Naive thymus-derived CD8-positive, alpha-beta T cell (primary cell): ENCODE measurements around the gene SLC35A5. TPM values are rescaled to one million over a fixed set of nuclear protein-coding genes. Genes with fewer than 3 reads are reported as not detected.
A peak's percentile ranks its signal among the peaks of the same experiment; 100 is the strongest.
"Not testable (repeated sequence)": the region's sequence is repeated elsewhere in the genome, so short reads cannot be mapped to it uniquely, and the experiment has no call there.

Experiments used
- ATAC-seq, 2 donors: fragments of 150-1000 bp; cut with Tn5 transposase in 1 of 2; sonication (Bioruptor Pico), chemical (Tn5 transposase) in 1 of 2; 1 replicate in 1 of 2; 2 replicates in 1 of 2; pipeline ENCODE4 v1.10.0; 2021; ENCODE audit warnings: mild to moderate bottlenecking in 2 of 2, moderate library complexity in 2 of 2
- POLR2A ChIA-PET: fragments of 350-600 bp; sonication (Branson Sonifier 250); formaldehyde crosslinking; loops from one replicate; lab custom pipeline; 2021; ENCODE audit warnings: antibody characterized with exemption; lab: Charles Lee
- DNase-seq, 10 donors: peaks; one replicate each; pipeline versions ENCODE4 v3.0.0 to v3.0.0-alpha.2; 2020 to 2022
- H3K27ac Mint-ChIP-seq, 10 donors: one replicate each; pipeline ENCODE4 v1.8.0; 2020 to 2022; ENCODE audit warnings: mild to moderate bottlenecking in 10 of 10, mixed read lengths in 10 of 10, moderate library complexity in 4 of 10, inconsistent platforms in 1 of 10
- H3K27me3 Mint-ChIP-seq, 5 donors: one replicate each; pipeline ENCODE4 v1.8.0; 2021 to 2022; ENCODE audit warnings: mixed read lengths in 5 of 5
- H3K36me3 Mint-ChIP-seq, 3 donors: one replicate each; pipeline ENCODE4 v1.8.0; 2020 to 2022; ENCODE audit warnings: mixed read lengths in 3 of 3, mild to moderate bottlenecking in 2 of 3, inconsistent platforms in 1 of 3
- H3K4me1 Mint-ChIP-seq, 4 donors: one replicate each; pipeline ENCODE4 v1.8.0; 2021 to 2022; ENCODE audit warnings: mixed read lengths in 4 of 4
- H3K4me3 Mint-ChIP-seq, 10 donors: one replicate each; pipeline ENCODE4 v1.8.0; 2020 to 2022; ENCODE audit warnings: mild to moderate bottlenecking in 10 of 10, mixed read lengths in 10 of 10, moderate library complexity in 6 of 10, inconsistent platforms in 1 of 10
- H3K9me3 Mint-ChIP-seq, 9 donors: one replicate each; pipeline ENCODE4 v1.8.0; 2020 to 2022; ENCODE audit warnings: mixed read lengths in 9 of 9, mild to moderate bottlenecking in 3 of 9, inconsistent platforms in 1 of 9, moderate library complexity in 1 of 9
- polyA plus RNA-seq, 3 donors: library from polyadenylated mRNA; unstranded; fragments of 300-500 nt; fragmentation: Illumina TruSeq; gene quantifications; one replicate each; pipeline ENCODE4 v1.2.3, GENCODE V29; 2021
- total RNA-seq, 8 experiments: library from RNA in 2 of 8; stranded (reverse) in 2 of 8; gene quantifications; one replicate each; pipeline ENCODE4 v1.2.3 and lab custom pipeline; 2021 to 2026

SLC35A5 gene, protein sequence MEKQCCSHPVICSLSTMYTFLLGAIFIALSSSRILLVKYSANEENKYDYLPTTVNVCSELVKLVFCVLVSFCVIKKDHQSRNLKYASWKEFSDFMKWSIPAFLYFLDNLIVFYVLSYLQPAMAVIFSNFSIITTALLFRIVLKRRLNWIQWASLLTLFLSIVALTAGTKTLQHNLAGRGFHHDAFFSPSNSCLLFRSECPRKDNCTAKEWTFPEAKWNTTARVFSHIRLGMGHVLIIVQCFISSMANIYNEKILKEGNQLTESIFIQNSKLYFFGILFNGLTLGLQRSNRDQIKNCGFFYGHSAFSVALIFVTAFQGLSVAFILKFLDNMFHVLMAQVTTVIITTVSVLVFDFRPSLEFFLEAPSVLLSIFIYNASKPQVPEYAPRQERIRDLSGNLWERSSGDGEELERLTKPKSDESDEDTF
- total RNA-seq (10 to 100 TPM; 23.1 to 24.7 TPM), polyA plus RNA-seq (10 to 100 TPM in 2 of 3 donors, 1 to 10 TPM in 1; 7.9 to 13.7 (median 11.4) TPM), total RNA-seq (lab: John Stamatoyannopoulos, UW) (10.3 to 38.5 (median 16.8) reads per million in 6 experiments)

DNA sequence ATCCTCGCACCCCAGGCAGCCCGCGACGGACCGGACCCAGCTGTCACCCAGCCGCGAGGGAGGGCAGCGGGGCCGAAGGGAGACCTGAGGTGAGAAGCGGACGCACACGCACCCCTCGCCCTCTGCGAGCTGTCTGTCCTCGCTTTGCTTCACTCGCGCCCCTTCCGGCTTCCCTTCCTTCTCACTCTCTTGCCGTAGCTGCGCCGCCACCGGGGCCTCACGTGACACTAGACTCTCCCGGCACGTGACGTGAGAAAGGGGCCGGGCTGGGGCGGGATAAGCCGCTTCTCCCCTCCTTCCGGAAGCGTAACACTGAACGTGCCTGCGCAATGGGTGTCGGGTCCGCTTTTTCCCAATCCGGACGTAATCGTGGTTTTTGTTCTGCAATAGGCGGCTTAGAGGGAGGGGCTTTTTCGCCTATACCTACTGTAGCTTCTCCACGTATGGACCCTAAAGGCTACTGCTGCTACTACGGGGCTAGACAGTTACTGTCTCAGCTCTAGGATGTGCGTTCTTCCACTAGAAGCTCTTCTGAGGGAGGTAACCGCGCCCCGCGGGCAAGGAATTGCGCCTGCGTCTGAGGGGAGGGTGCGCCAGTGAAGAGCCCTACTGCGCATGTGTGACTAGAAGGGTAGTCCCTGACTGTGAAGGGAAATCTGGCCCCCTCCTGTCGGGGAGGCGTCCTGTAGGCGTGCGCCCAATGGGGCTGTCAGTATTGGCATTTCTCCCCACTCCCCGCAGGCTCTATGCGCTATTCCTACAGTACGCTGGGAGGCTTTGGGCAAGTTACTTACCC, at the start of gene SLC35A5, which contains the start of gene ATG3:
SLC35A5 (plus strand) TSS at position 312 of the 796 bp plus-strand sequence. CDS start 1,359 bp downstream, outside the sequence.
ATG3 (minus strand) TSS at position 229 of the 796 bp plus-strand sequence. CDS start 434 bp downstream, outside the sequence.
- Mint-ChIP-seq H3K27me3 (no peaks in the 10 kb centered on the region), H3K36me3 (peaks cover 12 to 39% (median 20%) of the 10 kb centered on the region in 3 donors), H3K27ac (peak within 1 kb of the TSS; percentile 94 to 100 (median 100)), H3K4me1 (peaks cover 19 to 56% (median 54%) of the 10 kb centered on the region in 4 donors), H3K4me3 (peak within 1 kb of the TSS; percentile 92 to 100 (median 98)), H3K9me3 (no peaks in the 10 kb centered on the region)
- ATAC-seq (peak; percentile 78 to 80), DNase-seq (peak; percentile 95 to 100 (median 99))
- POLR2A ChIA-PET, result interaction anchor here (0.8 to 1.4 kb wide), 8 partner anchors 8 to 953 kb away, joined by 3 to 7 read pairs (median 4); partner anchors contain the start of genes GTPBP8 and SPICE1

DNA sequence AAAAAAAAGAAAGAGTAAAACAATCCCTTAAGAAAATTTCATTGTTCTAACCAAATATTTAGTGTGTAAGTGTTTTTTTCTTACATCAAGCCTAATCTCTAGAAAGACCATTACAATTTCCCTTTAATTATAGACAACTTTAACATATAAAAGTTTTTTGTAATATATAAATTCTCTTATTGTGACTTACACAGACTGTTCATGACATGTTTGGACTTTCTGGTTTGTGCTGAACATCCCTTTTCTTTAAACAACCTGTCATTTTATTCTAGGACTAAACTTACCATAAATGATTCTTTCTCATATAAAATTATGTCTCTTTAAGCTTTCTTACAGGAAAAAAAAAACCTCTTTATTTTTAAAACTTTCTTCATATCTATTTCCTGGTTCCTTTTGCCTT, 49.5 kb upstream of the SLC35A5 start:
- Mint-ChIP-seq H3K9me3 (peaks cover 0 to 6% (median 2%) of the 10 kb centered on the region in 9 donors), H3K36me3 (peaks cover 0 to 7% (median 3%) of the 10 kb centered on the region in 3 donors), H3K4me1 (peaks cover 6 to 37% (median 15%) of the 10 kb centered on the region in 4 donors), H3K27ac (no peak overlapping the region), H3K27me3 (no peaks in the 10 kb centered on the region), H3K4me3 (no peak overlapping the region)
- no peak for DNase-seq
- POLR2A ChIA-PET, result no interaction called here
- ATAC-seq, result no peak

DNA sequence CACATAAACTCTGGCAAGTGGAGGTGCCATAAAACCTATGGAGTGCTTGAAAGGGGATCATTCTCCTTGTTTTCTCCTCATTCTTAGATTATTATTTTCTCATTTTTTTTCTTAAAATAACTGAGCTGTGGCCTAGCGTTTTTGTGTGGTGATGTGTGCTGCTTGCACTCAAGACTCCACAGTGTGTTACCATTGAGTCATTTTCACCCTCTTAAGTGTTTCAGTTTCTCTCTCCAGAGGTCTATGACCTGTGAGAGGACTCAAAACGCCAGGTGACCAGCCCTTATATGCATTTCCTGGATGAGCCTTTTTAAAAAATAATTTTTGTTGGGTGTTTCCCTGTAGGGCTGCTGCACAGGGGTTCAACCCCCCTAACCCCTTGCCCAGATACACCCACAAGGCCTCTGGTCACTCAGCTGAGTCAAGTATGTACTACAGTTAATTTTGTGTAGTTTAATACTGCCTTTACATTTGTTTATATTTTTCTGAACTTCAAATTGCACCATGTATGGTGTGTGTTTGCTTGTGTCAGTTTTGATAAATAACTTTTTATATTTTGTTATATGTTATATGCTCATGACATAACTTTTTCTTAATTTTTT, 47.2 kb upstream of the SLC35A5 start:
- Mint-ChIP-seq H3K4me1 (peaks cover 7 to 37% (median 21%) of the 10 kb centered on the region in 4 donors), H3K27ac (no peak overlapping the region), H3K36me3 (peaks cover 0 to 7% (median 3%) of the 10 kb centered on the region in 3 donors), H3K9me3 (peaks cover 0 to 6% (median 2%) of the 10 kb centered on the region in 9 donors), H3K4me3 (no peak overlapping the region), H3K27me3 (no peaks in the 10 kb centered on the region)
- DNase-seq (no peak), ATAC-seq (no peak)
- POLR2A ChIA-PET, result interaction anchor here (1.2 kb wide), 1 partner anchor 13 kb away, joined by 4 read pairs; no protein-coding TSS in a partner anchor

DNA sequence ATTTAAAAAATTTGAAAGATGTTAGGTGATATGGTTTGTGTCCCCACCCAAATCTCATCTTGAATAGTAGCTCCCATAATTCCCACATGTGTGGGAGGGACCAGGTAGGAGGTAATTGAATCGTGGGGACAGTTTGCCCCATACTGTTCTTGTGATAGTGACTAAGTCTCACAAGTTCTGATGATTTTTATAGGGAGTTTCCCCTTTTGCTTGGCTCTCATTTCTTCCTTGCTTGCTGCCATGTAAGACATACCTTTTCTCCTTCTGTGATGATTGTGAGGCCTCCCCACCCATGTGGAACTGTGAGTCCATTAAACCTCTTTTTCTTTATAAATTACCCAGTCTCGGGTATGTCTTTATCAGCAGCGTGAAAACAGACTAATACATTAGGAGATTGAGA, 42.9 kb upstream of the SLC35A5 start:
- ATAC-seq (peak in 1 of 2 donors; percentile 20), DNase-seq (peak in 2 of 10 donors; percentile 15 to 21)
- H3K36me3 Mint-ChIP-seq, H3K27me3 Mint-ChIP-seq, H3K4me3 Mint-ChIP-seq, H3K9me3 Mint-ChIP-seq: not testable (repeated sequence)
- POLR2A ChIA-PET, result interaction anchor here (0.6 kb wide), 1 partner anchor 12 kb away, joined by 3 read pairs; no protein-coding TSS in a partner anchor
- H3K27ac Mint-ChIP-seq, result peak overlapping the region in 3 of 10 donors; percentile 44 to 69 (median 57)
- H3K4me1 Mint-ChIP-seq, result peaks cover 7 to 34% (median 21%) of the 10 kb centered on the region in 4 donors

DNA sequence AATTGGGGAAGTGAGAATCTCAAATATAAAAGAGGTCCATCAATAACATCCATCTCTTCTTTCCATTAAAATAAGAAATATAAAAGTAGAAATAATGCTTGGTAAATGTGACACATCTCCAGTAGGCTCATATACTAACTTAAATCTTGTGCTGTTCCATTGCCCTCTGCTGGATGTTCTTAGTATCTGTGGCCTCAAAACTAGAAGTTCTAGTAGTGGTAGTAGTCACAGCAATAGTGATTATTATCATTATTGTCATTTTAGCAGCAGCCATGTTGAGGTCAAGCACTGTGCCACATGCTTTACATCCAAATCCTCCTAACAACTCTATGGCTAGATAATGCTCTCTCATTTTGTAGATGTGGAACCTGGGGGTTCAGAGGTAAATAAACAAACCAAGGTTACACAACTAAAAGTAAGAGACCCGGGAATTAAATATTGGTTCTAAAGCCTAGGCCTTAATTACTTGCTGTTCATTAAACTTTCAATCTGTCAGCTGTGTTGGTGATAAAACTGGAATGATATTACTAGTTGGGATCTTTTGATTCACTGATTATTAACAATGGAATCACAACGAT, 42.3 kb upstream of the SLC35A5 start:
- ATAC-seq (peak; percentile 84 to 93), DNase-seq (peak in 7 of 10 donors; percentile 35 to 70 (median 62))
- H3K4me3 Mint-ChIP-seq, result no peak overlapping the region
- no peaks in the 10 kb centered on the region for H3K27me3 Mint-ChIP-seq
- H3K4me1 Mint-ChIP-seq, result peaks cover 7 to 29% (median 21%) of the 10 kb centered on the region in 4 donors
- POLR2A ChIA-PET, result interaction anchor here (0.7 kb wide), 1 partner anchor 385 kb away, joined by 3 read pairs; no protein-coding TSS in a partner anchor
- H3K36me3 Mint-ChIP-seq, result peaks cover 0 to 13% (median 0%) of the 10 kb centered on the region in 3 donors
- H3K27ac Mint-ChIP-seq, result peak overlapping the region in 2 of 10 donors; percentile 44 to 57
- no peaks in the 10 kb centered on the region for H3K9me3 Mint-ChIP-seq

DNA sequence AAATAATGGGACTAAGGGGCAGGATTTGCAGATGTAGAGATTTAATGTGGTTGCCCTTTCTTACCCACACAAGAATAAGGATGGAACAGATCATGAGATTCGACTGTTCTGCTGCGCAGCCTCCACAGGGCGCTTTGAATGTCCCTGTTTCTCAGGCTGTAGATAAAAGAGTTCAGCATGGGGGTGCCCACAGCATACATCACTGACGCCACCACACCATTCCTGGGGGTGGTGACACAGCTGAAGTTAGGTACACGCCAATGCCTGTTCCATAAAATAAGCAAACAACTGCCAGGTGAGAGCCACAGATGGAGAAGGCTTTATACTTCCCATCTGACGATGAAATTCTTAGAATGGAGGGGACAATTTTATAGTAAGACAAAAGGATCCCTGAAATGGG, 37.7 kb upstream of the SLC35A5 start:
- peak overlapping the region in 4 of 10 donors; percentile 4 to 59 (median 25) for H3K27ac Mint-ChIP-seq
- H3K4me1 Mint-ChIP-seq, POLR2A ChIA-PET, H3K27me3 Mint-ChIP-seq, H3K9me3 Mint-ChIP-seq, DNase-seq, H3K4me3 Mint-ChIP-seq, ATAC-seq: not testable (repeated sequence)
- H3K36me3 Mint-ChIP-seq, result peaks cover 0 to 30% (median 10%) of the 10 kb centered on the region in 3 donors

DNA sequence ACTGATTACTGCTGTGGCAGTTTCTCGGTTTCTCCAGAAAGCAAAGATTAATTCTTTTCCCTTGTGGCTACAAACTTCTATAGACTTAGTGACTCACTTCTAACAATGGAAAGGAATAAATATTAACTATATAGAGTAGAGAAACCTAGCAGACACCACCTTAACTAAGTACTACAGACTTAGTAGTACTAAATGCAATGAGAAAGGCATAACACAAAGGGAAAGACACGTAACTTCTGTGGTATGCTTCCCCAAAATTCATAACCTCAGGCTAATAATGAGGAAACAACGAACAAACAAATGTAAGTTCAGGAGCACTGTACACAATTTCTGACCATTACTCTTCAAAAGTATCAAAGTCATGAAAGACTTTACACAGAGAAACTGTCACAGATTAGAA, 31.3 kb upstream of the SLC35A5 start:
- H3K36me3 Mint-ChIP-seq, result peaks cover 0 to 71% (median 12%) of the 10 kb centered on the region in 3 donors
- no peak for ATAC-seq
- H3K9me3 Mint-ChIP-seq, result no peaks in the 10 kb centered on the region

DNA sequence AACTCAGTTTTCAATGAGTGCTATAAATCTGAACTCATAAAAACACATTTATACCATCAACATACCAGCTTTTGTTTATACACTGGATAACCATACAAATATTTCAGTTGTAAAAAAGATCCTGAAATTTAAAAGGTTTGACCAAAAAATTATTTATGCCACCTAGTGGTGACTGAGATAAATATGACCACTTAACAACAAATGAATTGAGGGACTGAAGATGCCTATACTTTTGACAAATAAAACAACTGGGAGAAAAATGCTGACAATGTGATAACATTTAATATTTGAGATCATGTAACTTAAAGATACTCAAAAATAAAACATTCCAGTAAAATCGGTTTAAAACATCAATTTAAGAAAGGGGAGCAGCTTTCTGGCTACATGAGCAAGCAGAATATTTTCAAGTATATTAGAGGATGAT, 30.5 kb upstream of the SLC35A5 start:
- POLR2A ChIA-PET, result no interaction called here
- Mint-ChIP-seq H3K36me3 (peaks cover 0 to 76% (median 14%) of the 10 kb centered on the region in 3 donors), H3K9me3 (no peaks in the 10 kb centered on the region), H3K4me1 (peaks cover 0 to 5% (median under 1%) of the 10 kb centered on the region in 4 donors), H3K27me3 (no peaks in the 10 kb centered on the region), H3K4me3 (no peak overlapping the region), H3K27ac (peak overlapping the region in 2 of 10 donors; percentile 3 to 48)
- DNase-seq (peak in 3 of 10 donors; percentile 27 to 40 (median 35)), ATAC-seq (no peak)

More for the DNA sequence above, 31.3 kb upstream of the SLC35A5 start:
- no peak overlapping the region for H3K4me3 Mint-ChIP-seq
- H3K27ac Mint-ChIP-seq, result no peak overlapping the region
- H3K27me3 Mint-ChIP-seq, result no peaks in the 10 kb centered on the region
- peaks cover 0 to 5% (median under 1%) of the 10 kb centered on the region in 4 donors for H3K4me1 Mint-ChIP-seq
- POLR2A ChIA-PET, result no interaction called here
- no peak for DNase-seq

DNA sequence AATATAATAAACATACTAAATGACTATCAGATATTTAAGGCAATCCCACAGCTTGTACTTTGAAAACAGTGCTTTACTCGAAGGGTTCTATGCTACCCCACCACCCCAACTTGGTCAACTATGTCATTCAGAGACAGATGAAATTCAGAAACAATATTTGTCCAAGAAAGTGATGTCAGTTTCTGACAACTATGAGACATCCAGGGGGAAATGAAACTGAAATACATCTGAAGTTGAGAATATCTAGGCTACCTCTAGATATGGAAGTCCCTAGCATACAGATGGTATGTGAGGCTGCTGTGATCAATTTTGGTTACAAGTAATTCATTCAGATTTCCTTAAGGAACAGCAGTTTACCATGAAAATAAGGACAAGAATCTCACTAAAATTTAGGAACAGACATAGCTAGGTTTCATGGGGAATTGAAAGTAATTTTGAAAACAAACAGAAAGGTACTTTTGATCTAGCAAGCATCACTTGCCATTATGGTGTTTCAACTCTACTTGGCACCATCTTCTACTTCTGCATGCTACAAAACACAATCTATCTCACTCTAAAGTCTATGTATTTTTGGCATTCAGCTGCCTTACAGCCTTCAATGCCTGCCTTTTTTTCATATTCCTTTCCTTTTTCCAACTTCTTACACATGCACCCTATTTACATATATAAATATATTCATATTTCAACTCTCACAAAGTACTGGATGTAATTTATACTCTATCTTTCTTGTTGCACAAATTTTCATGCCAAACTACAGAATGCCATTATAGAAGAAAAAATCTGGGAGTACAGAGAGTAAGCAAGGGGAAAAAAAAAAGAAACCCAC, 21.8 kb upstream of the SLC35A5 start:
- Mint-ChIP-seq H3K4me1 (peaks cover 6 to 23% (median 14%) of the 10 kb centered on the region in 4 donors), H3K27me3 (no peaks in the 10 kb centered on the region), H3K9me3 (no peaks in the 10 kb centered on the region), H3K4me3 (no peak overlapping the region), H3K27ac (peak overlapping the region in 4 of 10 donors; percentile 36 to 70 (median 54)), H3K36me3 (peaks cover 8 to 83% (median 12%) of the 10 kb centered on the region in 3 donors)
- POLR2A ChIA-PET, result no interaction called here
- ATAC-seq (no peak), DNase-seq (no peak)

DNA sequence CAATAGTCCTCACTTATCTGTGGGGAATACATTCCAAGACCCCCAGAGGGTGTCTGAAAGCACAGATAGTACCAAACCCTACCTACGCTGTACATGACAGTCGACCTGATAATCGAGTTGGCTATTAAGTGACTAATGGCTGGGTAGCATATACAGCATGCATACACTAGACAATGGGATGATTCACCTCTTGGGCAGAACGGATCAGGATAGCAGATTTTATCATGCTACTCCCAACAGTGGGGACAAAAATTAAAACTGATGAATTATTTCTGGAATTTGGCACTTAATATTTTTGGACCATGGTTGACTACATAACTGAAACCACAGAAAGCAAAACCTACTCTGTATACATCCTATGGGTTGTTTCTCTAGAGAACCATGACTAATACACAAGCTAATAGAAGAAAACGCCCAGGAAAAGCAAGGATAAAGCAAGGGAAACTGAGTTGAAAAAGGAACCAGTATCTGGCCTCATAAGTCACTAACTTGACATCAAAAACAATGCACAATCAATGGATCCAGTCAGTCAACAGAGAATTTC, 15.6 kb upstream of the SLC35A5 start:
- Mint-ChIP-seq H3K9me3 (no peaks in the 10 kb centered on the region), H3K27me3 (no peaks in the 10 kb centered on the region), H3K27ac (peak overlapping the region in 2 of 10 donors; percentile 7 to 33), H3K36me3 (peaks cover 0 to 78% (median 19%) of the 10 kb centered on the region in 3 donors), H3K4me3 (no peak overlapping the region), H3K4me1 (peaks cover 8 to 25% (median 14%) of the 10 kb centered on the region in 4 donors)
- POLR2A ChIA-PET, result interaction anchor here (0.9 kb wide), 1 partner anchor 13 kb away, joined by 3 read pairs; no protein-coding TSS in a partner anchor
- no peak for DNase-seq
- ATAC-seq, result no peak
